ENCODE results near the gene PPP2R3A.
"Not testable (repeated sequence)": the region's sequence is repeated elsewhere in the genome, so short reads cannot be mapped to it uniquely, and the experiment has no call there.

The PPP2R3A gene

GRCh38 chr3:135965506-135966270, at the start of gene PPP2R3A:
TSS of gene PPP2R3A (plus strand) at chr3:135965728. CDS start at chr3:136001499, 35,771 bp downstream.
- peak; percentile 59 to 72 for DNase-seq

DNA sequence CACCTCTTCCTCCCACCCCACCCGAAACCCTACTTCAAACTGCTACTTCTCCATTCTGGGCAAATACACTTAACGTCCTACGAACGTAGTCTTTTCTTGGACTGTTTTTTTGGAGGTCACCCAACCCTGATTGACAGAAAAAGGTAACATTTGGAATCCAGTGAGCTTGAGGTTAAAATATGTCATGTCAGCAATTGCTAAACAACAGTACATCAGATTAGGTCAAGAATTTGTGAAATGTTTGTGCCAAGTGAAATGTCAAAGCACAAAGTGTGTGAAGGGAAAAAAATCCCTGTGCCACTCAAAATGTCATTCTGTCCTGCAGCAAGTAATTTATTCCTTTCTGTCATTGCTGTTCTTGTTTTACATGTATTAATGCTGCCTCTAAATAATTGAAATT, 49.2 kb upstream of the PPP2R3A start:
- DNase-seq = no peak

DNA sequence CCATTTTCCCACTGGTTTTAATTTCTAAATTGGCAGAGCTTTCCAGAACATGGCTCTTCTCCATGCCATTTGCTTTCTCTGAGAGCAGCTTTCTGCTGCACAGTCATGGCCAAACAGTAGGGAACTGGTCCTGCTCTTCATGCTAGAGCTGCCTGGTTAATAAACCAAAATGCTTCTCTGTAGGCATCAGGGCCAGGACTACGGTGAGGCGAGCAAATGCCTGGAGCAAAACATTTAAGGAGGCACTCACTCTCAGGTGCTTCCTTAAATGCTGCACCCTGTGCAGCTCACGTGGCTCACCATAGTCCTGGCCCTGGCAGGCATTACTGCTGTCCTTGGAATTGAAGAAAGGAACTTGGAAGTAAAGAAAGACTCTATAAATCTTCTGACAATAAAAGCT, 48.5 kb upstream of the PPP2R3A start:
- no peak for DNase-seq

GRCh38 chr3:135917927-135918597, 47.5 kb upstream of the PPP2R3A start:
- DNase-seq = no peak

- DNase-seq = no peak
Observed at GRCh38 chr3:135918600-135918999, 46.9 kb upstream of the PPP2R3A start.

- DNase-seq = no peak
Observed at GRCh38 chr3:135920275-135920674, 45.3 kb upstream of the PPP2R3A start.

DNA sequence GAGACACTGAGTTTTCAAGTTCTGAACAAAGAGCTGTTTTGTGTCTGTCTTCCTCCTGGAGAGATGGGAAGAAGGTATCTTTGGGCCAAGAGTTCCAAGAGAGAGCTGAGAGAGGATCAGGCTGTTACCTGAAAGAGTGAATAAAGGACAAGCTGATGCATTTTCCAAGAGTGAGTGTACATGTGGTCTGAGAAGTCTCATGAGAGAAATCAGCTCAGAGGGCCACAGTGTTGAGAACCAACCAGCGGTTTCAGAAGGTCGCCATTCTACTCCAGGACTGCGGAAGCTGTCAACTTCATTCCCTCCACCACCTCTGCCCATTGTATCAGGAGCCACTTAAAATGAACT, 42.7 kb upstream of the PPP2R3A start:
- DNase-seq = no peak

GRCh38 chr3:135924506-135924905, 41.0 kb upstream of the PPP2R3A start:
- no peak for DNase-seq

DNA sequence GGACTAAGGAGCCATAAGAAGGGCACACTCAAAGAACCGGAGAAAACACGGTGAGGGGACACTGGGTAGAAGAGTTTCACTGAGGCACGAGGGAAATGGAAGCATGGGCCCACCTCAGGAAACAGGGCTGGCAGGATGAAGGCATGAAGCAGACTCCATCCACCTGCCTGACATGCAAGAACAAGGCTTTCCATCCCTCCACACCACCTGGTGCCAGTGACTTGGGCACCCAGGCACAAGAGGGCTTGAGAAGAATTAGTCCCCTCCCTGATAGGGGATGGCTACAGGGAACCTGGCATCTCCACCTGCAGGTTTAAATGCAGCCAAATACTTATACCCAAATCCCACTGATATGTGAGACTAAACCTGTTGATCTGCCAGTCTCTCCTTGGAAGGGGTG, 38.9 kb upstream of the PPP2R3A start:
- no peak for DNase-seq

DNA sequence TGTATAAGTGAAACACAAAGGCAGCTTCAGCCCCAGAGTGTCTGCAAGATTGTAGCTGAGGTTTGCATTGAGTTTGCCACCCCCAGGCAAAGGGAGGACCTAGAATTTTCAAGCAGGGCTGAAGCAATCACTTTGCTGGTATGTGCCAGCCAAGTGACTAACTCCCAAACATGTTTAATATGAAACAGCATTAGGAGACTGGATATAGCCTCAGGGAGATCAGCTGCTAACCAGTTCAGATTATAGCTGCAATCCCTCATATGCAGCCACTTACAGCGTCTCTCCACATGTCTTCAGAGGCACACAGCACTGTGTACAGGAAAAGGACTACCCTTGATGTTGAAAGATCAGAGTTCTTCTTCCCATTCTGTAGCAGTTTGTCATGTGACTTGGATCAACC, 38.4 kb upstream of the PPP2R3A start:
- DNase-seq = no peak

- DNase-seq = no peak
Observed at GRCh38 chr3:135929670-135930069, 35.9 kb upstream of the PPP2R3A start.

- no peak for DNase-seq
Observed at GRCh38 chr3:135930255-135930654, 35.3 kb upstream of the PPP2R3A start.

GRCh38 chr3:135935171-135935570, 30.4 kb upstream of the PPP2R3A start:
- DNase-seq = not testable (repeated sequence)

DNA sequence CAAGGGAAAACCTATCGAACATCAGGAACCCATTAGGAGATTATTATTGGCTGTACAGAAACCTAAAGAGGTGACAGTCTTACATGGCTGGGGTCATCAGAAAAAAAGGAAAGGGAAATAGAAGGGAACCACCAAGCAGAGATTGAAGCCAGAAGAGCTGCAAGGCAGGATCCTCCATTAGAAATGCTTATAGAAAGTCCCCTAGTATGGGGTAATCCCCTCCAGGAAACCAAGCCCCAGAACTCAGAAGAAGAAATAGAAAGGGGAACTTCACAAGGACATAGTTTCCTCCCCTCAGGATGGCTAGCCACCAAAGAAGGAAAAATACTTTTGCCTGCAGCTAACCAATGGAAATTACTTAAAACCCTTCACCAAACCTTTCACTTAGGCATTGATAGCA, 27.8 kb upstream of the PPP2R3A start:
- DNase-seq = not testable (repeated sequence)

DNA sequence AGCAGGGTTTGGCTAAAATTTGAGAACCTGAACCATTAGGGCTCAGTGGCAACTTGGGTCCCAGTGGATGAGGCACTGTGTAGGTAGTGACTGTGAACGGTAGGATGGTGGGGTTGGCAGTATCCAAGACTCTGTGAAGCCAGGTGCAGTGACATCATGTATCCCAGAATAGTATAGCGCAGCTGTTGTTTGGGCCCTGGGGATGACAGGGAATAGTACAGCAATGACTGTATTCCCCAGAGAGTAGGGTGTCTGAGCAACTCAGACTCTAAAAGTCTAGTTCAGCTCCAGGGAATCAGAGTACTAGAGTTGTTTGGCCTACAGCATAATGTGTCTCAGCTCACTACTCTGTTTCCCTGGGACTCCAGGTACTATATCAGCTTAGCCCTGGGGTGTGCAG, 20.7 kb upstream of the PPP2R3A start:
- DNase-seq = no peak

DNA sequence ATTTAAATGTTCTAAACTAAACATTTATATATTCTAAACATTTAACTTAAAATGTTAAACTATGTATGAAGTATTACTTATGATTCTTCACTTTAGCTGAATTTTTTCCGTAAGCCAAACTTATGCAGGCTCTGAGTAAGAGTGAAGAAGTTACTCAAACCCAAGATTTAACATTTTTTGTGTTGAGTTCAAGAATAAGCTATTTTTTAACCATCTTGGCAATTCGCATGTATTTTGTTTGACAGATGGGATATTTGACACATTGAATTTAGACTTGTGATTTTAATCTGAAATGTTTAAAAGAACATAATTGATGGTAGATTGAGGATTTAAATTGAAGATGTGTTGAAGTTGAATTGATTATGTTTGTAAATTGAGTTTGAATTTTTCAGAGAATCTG, 14.6 kb upstream of the PPP2R3A start:
- no peak for DNase-seq

- DNase-seq = no peak
Observed at GRCh38 chr3:135964160-135964955, 1.2 kb upstream of the PPP2R3A start.

- no peak for DNase-seq
Observed at GRCh38 chr3:135965129-135965505, 411 bp upstream of the PPP2R3A start.

DNA sequence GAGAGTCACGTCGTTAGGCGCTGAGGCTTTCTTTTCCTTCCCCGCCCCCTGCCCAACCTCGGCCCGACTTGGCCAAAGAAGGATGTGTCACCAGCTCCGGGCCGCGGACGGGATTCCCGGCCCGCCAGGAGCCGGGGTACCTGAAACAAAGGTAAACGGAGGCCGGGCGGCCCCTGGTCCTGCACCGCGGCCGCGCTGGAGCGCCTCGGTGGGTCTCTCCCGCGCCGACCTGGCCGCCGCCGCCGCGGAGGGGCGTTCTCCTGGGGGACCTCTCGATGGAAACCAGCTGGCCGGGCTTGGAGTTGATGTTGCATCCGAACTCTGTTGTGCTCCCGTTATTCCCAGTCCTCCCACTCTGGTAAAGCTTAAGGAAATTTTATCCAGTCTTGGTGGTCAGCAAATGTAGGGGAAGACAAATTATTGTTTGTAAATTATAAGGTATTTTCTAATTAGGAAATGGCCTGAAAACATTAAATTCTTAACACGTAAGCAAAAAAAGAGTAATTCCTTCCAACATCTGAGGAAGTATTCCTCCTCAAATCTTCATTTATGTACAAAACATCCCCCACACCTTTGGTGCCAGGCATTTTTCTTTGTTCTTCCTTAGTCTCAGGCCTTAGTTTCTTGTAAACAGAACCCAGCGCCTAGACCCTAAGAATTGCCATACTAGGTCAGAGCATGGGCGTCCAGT, 888 bp downstream of the PPP2R3A start:
- no peak for DNase-seq

- no peak for DNase-seq
Observed at GRCh38 chr3:135966962-135967274, 1.4 kb downstream of the PPP2R3A start.

DNA sequence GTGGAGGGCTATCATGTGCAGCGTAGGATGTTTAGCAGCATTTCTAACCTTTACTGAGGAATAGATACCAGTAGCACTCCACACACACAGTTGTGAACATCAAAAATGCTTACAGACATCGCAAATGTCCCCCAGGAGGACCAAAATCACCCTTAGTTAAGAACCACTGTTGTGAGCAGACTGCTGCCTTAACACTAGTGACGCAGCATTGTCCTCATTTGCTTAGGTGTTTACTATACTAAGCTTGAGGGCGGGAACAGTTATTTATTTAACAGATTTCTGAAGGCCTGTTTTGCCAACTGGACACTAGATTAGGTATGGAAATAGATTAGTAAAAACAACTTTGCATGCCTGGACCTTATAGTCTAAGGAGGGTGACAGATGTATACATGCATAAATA, 2.3 kb downstream of the PPP2R3A start:
- DNase-seq = no peak

- DNase-seq = no peak
Observed at GRCh38 chr3:135970506-135971116, 5.1 kb downstream of the PPP2R3A start.

DNA sequence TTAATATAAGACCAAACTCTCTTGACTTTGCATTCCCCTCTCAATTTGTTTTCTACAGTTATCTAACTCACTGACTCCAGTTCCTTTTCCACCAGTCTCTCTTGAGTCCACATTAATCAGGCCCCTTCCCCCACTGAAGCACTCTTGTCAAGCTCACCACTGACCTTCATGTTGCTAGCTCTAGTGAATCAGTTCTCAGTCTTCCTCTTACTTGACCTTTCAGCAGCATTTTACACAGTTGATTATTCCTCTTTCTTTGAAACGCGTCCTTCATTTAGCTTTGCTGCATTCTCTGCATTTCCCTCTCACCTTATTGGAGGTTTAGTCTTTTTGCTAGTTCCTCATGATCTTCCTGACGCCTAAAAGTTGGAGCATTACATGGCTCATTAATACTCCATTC, 8.3 kb downstream of the PPP2R3A start:
- DNase-seq = no peak

Measured in stimulated activated CD4-positive, alpha-beta T cell treated with anti-CD3 and anti-CD28 coated beads, Interleukin-2, amount 100 ng/mL, for 24 hours (primary cell).